OCI-M2 (cell line): ENCODE measurements around the gene ESPN.
"Not testable (repeated sequence)": the region's sequence is repeated elsewhere in the genome, so short reads cannot be mapped to it uniquely, and the experiment has no call there.

Source experiments
- DNase-seq: peaks from one replicate; lab custom pipeline; 2025; ENCODE audit not compliant: unreplicated experiment; lab: John Stamatoyannopoulos, UW

ESPN gene

GRCh38 chr1:6424619-6425593 is at the start of gene ESPN:
Gene ESPN (plus strand): TSS chr1:6424776. CDS start chr1:6424956, 180 bp downstream.
- no peak for DNase-seq

GRCh38 chr1:6378096-6378746 is 46.4 kb upstream of the ESPN start:
- DNase-seq: no peak

GRCh38 chr1:6380037-6380436 is 44.5 kb upstream of the ESPN start:
- DNase-seq: no peak

GRCh38 chr1:6384135-6384534 is 40.4 kb upstream of the ESPN start:
- no peak for DNase-seq

GRCh38 chr1:6384962-6385361 is 39.6 kb upstream of the ESPN start:
- no peak for DNase-seq

- DNase-seq: no peak
These were observed 38.9 kb upstream of the ESPN start for GRCh38 chr1:6385488-6386191.

- no peak for DNase-seq
These were observed 38.1 kb upstream of the ESPN start for GRCh38 chr1:6386371-6386949.

- DNase-seq: no peak
These were observed 34.6 kb upstream of the ESPN start for GRCh38 chr1:6389971-6390370.

GRCh38 chr1:6391951-6392808 is 32.4 kb upstream of the ESPN start:
- no peak for DNase-seq

- DNase-seq: no peak
These were observed 31.7 kb upstream of the ESPN start for GRCh38 chr1:6392809-6393399.

GRCh38 chr1:6393400-6394187 is 31.0 kb upstream of the ESPN start, which contains the start of gene ACOT7:
Gene ACOT7 (minus strand): TSS chr1:6393767. CDS start chr1:6393399, 368 bp downstream.
- no peak for DNase-seq

GRCh38 chr1:6395130-6395529 is 29.4 kb upstream of the ESPN start:
- not testable (repeated sequence) for DNase-seq

GRCh38 chr1:6395781-6396244 is 28.8 kb upstream of the ESPN start:
- not testable (repeated sequence) for DNase-seq

- DNase-seq: no peak
These were observed 27.6 kb upstream of the ESPN start for GRCh38 chr1:6396998-6397397.

- no peak for DNase-seq
These were observed 26.6 kb upstream of the ESPN start for GRCh38 chr1:6397844-6398441.

- no peak for DNase-seq
These were observed 25.3 kb upstream of the ESPN start for GRCh38 chr1:6399294-6399693.

GRCh38 chr1:6401673-6402072 is 22.9 kb upstream of the ESPN start:
- DNase-seq: no peak

GRCh38 chr1:6408023-6408422 is 16.6 kb upstream of the ESPN start:
- DNase-seq: no peak
